ENCODE data around the gene FOXP3. TPM values are rescaled to one million over a fixed set of nuclear protein-coding genes. Genes with fewer than 3 reads are reported as not detected.

FOXP3 gene
- total RNA-seq, 1 experiment from 2014 or later = 0.68 TPM

DNA sequence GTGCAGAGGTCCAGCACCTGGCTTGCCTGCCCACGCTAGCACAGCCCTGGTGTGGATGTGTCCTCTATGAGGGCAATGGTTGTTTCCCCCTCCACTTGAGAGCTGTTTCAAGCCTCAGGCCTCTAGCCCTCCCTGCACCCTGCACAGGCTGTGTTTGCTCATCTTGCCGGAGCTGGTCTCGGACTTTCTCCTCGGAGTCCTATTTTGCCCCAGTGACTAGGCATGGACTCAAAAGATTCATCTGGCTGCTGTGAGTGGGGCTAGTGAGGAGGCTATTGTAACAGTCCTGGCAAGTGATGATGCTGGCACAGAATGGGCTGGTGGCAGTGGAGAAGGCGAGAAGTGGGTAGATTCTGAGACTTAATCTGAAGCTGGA is 5.8 kb downstream of the FOXP3 start:
- Histone ChIP-seq H3K56ac (ENCODE audit: insufficient read length, low read depth, low read length) (no peak overlapping the region), H2BK20ac (ENCODE audit: low read depth, low read length, poor library complexity, severe bottlenecking) (no peak overlapping the region), H3K23me2 (ENCODE audit: insufficient read length, low read depth, low read length, poor library complexity, severe bottlenecking) (no peaks in the 10 kb centered on the region), H3K9ac (ENCODE audit: extremely low read depth, insufficient read length, low read length) (no peak overlapping the region), H2AK5ac (ENCODE audit: insufficient read length, low read length) (no peak overlapping the region), H4K91ac (ENCODE audit: insufficient read length, low read depth, low read length) (no peak overlapping the region), H3K4me1 (ENCODE audit: insufficient read depth, low read length) (no peaks in the 10 kb centered on the region), H3T11ph (ENCODE audit: low read length) (no peak overlapping the region), H3K27me3 (ENCODE audit: insufficient read depth, low read length) (no peaks in the 10 kb centered on the region), H3K14ac (ENCODE audit: insufficient read depth, low read length) (no peak overlapping the region), H2BK15ac (ENCODE audit: low read depth, low read length) (no peak overlapping the region), H3K79me1 (ENCODE audit: insufficient read depth, low read depth, low read length, poor library complexity, severe bottlenecking) (no peaks in the 10 kb centered on the region), H3K18ac (ENCODE audit: insufficient read length, low read depth, low read length) (no peak overlapping the region), H3K4ac (ENCODE audit: low read depth, low read length) (no peak overlapping the region), H2BK5ac (ENCODE audit: insufficient read length, low read length) (no peak overlapping the region), H4K20me1 (ENCODE audit: control insufficient read depth, insufficient read depth, insufficient read length) (no peaks in the 10 kb centered on the region), H3K27ac (ENCODE audit: insufficient read length, low read depth, low read length) (no peak overlapping the region), H4K5ac (ENCODE audit: insufficient read length, low read depth, low read length) (no peak overlapping the region), H3K4me2 (ENCODE audit: insufficient read depth, insufficient read length, low read length) (no peak overlapping the region), H4K8ac (replicated peaks; ENCODE audit: insufficient read length, low read depth, low read length) (no peak overlapping the region), H3K23ac (ENCODE audit: insufficient read length, low read depth, low read length) (no peak overlapping the region), H2BK120ac (ENCODE audit: low read depth, low read length, poor library complexity, severe bottlenecking) (no peak overlapping the region), H3K9me3 (ENCODE audit: control insufficient read depth, low read depth, low read length) (peaks cover 12% of the 10 kb centered on the region), H2AFZ (ENCODE audit: low read length) (no peak overlapping the region), H3K79me2 (ENCODE audit: insufficient read depth, low read length) (no peaks in the 10 kb centered on the region), H2BK12ac (ENCODE audit: insufficient read length, low read depth, low read length) (no peak overlapping the region)
- Mint-ChIP-seq H3K9me3 (peaks cover 67 to 71% of the 10 kb centered on the region in 2 experiments), H3K27me3 (ENCODE audit: low read depth) (peaks cover 14% of the 10 kb centered on the region), H3K36me3 (ENCODE audit: insufficient read depth in 1 of 3, low read depth in 3 of 3) (peaks cover 2 to 13% (median 5%) of the 10 kb centered on the region in 3 experiments; a peak in 6 of 7 replicates), H3K4me1 (peaks cover 8 to 12% of the 10 kb centered on the region in 2 experiments), H3K27ac (no peak overlapping the region), H3K4me3 (no peak overlapping the region)
- TF ChIP-seq, protein P1, sequence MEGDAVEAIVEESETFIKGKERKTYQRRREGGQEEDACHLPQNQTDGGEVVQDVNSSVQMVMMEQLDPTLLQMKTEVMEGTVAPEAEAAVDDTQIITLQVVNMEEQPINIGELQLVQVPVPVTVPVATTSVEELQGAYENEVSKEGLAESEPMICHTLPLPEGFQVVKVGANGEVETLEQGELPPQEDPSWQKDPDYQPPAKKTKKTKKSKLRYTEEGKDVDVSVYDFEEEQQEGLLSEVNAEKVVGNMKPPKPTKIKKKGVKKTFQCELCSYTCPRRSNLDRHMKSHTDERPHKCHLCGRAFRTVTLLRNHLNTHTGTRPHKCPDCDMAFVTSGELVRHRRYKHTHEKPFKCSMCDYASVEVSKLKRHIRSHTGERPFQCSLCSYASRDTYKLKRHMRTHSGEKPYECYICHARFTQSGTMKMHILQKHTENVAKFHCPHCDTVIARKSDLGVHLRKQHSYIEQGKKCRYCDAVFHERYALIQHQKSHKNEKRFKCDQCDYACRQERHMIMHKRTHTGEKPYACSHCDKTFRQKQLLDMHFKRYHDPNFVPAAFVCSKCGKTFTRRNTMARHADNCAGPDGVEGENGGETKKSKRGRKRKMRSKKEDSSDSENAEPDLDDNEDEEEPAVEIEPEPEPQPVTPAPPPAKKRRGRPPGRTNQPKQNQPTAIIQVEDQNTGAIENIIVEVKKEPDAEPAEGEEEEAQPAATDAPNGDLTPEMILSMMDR (conservative IDR thresholded peaks at IDR 0.05) = no peak
- WGBS (ENCODE audit: extremely low coverage, insufficient read length, low lambda C conversion rate) = no CpG with 5 or more reads among the region's 5 CpGs
- DNase-seq = no peak
